Tongue (tissue), 2 donors: ENCODE data around the gene ANK3. TPM values are rescaled to one million over a fixed set of nuclear protein-coding genes. Genes with fewer than 3 reads are reported as not detected.

Experiments used
- DNase-seq: peaks from one replicate; pipeline ENCODE4 v3.0.0-alpha.2; 2015
- total RNA-seq: library from RNA; depleted of rRNA; stranded (reverse); fragments of >200 nt; gene quantifications from one replicate; pipeline ENCODE4 v1.2.3, GENCODE V29; 2014

The ANK3 gene
- total RNA-seq, 1 donor from 2014 or later: 148 TPM

- no peak for DNase-seq
Observed at GRCh38 chr10:60277656-60278055, 112.0 kb downstream of the ANK3 start.

- peak; percentile 22 for DNase-seq
Observed at GRCh38 chr10:60276232-60276631, 113.4 kb downstream of the ANK3 start.

GRCh38 chr10:60271319-60272040, 118.2 kb downstream of the ANK3 start:
- DNase-seq: no peak

- no peak for DNase-seq
Observed at GRCh38 chr10:60270426-60270825, 119.2 kb downstream of the ANK3 start.

- DNase-seq: no peak
Observed at GRCh38 chr10:60267802-60268201, 121.9 kb downstream of the ANK3 start.

- DNase-seq: no peak
Observed at GRCh38 chr10:60266513-60266912, 123.2 kb downstream of the ANK3 start.

GRCh38 chr10:60262647-60263126, 127.0 kb downstream of the ANK3 start:
- no peak for DNase-seq

GRCh38 chr10:60260321-60260720, 129.4 kb downstream of the ANK3 start:
- no peak for DNase-seq

- DNase-seq: no peak
Observed at GRCh38 chr10:60258429-60258797, 131.3 kb downstream of the ANK3 start.

GRCh38 chr10:60257767-60258428, 131.8 kb downstream of the ANK3 start:
- DNase-seq: no peak

GRCh38 chr10:60254776-60255175, 134.9 kb downstream of the ANK3 start:
- no peak for DNase-seq

- peak; percentile 9 for DNase-seq
Observed at GRCh38 chr10:60253484-60253883, 136.2 kb downstream of the ANK3 start.

- no peak for DNase-seq
Observed at GRCh38 chr10:60252688-60253087, 137.0 kb downstream of the ANK3 start.

GRCh38 chr10:60246382-60246781, 143.3 kb downstream of the ANK3 start:
- DNase-seq: no peak

- no peak for DNase-seq
Observed at GRCh38 chr10:60239228-60239627, 150.4 kb downstream of the ANK3 start.

GRCh38 chr10:60238759-60239100, 150.9 kb downstream of the ANK3 start:
- DNase-seq: no peak

GRCh38 chr10:60237977-60238758, 151.5 kb downstream of the ANK3 start:
- DNase-seq: peak; percentile 67

GRCh38 chr10:60236869-60237524, 152.7 kb downstream of the ANK3 start:
- DNase-seq: peak; percentile 16

- no peak for DNase-seq
Observed at GRCh38 chr10:60235001-60235400, 154.7 kb downstream of the ANK3 start.

- DNase-seq: no peak
Observed at GRCh38 chr10:60234551-60234950, 155.1 kb downstream of the ANK3 start.

- DNase-seq: no peak
Observed at GRCh38 chr10:60230892-60231291, 158.8 kb downstream of the ANK3 start.

GRCh38 chr10:60224066-60224705, 165.5 kb downstream of the ANK3 start:
- peak; percentile 19 for DNase-seq
